CD14-positive monocyte (primary cell): ENCODE measurements around the gene THSD7A. TPM values are rescaled to one million over a fixed set of nuclear protein-coding genes. Genes with fewer than 3 reads are reported as not detected.

ENCODE experiments used
- DNase-seq, 3 donors: peaks; one replicate each; pipeline ENCODE4 v3.0.0-alpha.2; 2011 to 2022
- H2AFZ ChIP-seq: 2 replicates; pipeline ENCODE4 v1.6.0; 2012; ENCODE audit warnings: mild to moderate bottlenecking, low read depth, low read length, inconsistent platforms; ENCODE audit not compliant: insufficient read depth, poor library complexity, severe bottlenecking
- H3K27ac ChIP-seq, 2 donors: 1 replicate in 1 of 2; 2 replicates in 1 of 2; pipeline ENCODE4 v1.5.1; 2012 to 2013; ENCODE audit warnings: low read length in 2 of 2, control low read depth in 1 of 2, inconsistent platforms in 1 of 2, low read depth in 1 of 2, mild to moderate bottlenecking in 1 of 2
- H3K27me3 ChIP-seq, 2 donors: one replicate each; pipeline versions ENCODE4 v1.6.0 to v1.6.1; 2011 to 2013; ENCODE audit warnings: low read length in 2 of 2; ENCODE audit not compliant: control insufficient read depth in 2 of 2, insufficient read depth in 2 of 2
- H3K36me3 ChIP-seq, 2 donors: replicated peaks in 1 of 2; 1 replicate in 1 of 2; 2 replicates in 1 of 2; pipeline versions ENCODE4 v1.5.1 to v1.6.1; 2012 to 2013; ENCODE audit warnings: low read length in 2 of 2, control low read depth in 1 of 2, inconsistent platforms in 1 of 2, mild to moderate bottlenecking in 1 of 2; ENCODE audit not compliant: insufficient read depth in 2 of 2, control insufficient read depth in 1 of 2
- H3K4me1 ChIP-seq, 2 donors: 1 replicate in 1 of 2; 2 replicates in 1 of 2; pipeline versions ENCODE4 v1.5.1 to v1.6.1; 2012 to 2013; ENCODE audit warnings: low read length in 2 of 2, control low read depth in 1 of 2, inconsistent platforms in 1 of 2, mild to moderate bottlenecking in 1 of 2, moderate library complexity in 1 of 2; ENCODE audit not compliant: insufficient read depth in 2 of 2, control insufficient read depth in 1 of 2
- H3K4me2 ChIP-seq: replicated peaks from 2 replicates; pipeline ENCODE3; 2012; ENCODE audit warnings: low read length, moderate library complexity, mild to moderate bottlenecking; ENCODE audit not compliant: poor library complexity, severe bottlenecking; ENCODE audit errors: extremely low read depth
- H3K4me3 ChIP-seq, 3 experiments: fragments of 200-600 bp in 1 of 3; sonication (generic) in 1 of 3; replicated peaks in 1 of 3; 1 replicate in 2 of 3; 2 replicates in 1 of 3; pipeline ENCODE4 v1.5.1; 2011 to 2013; ENCODE audit warnings: low read length in 3 of 3, mild to moderate bottlenecking in 3 of 3, control low read depth in 2 of 3, low read depth in 2 of 3, inconsistent platforms in 1 of 3, moderate library complexity in 1 of 3
- H3K79me2 ChIP-seq: 2 replicates; pipeline ENCODE4 v1.6.0; 2012; ENCODE audit warnings: mild to moderate bottlenecking, control low read depth, inconsistent platforms, low read length, moderate library complexity; ENCODE audit not compliant: insufficient read depth
- H3K9ac ChIP-seq: 2 replicates; pipeline ENCODE4 v1.6.0; 2017; ENCODE audit warnings: low read length, mild to moderate bottlenecking; ENCODE audit not compliant: insufficient read depth, poor library complexity, severe bottlenecking
- H3K9me3 ChIP-seq, 2 donors: replicated peaks in 1 of 2; 1 replicate in 1 of 2; 2 replicates in 1 of 2; pipeline versions ENCODE4 v1.5.1 to v1.6.1; 2012 to 2013; ENCODE audit warnings: low read length in 2 of 2, control low read depth in 1 of 2; ENCODE audit not compliant: control insufficient read depth in 1 of 2, insufficient read depth in 1 of 2
- H4K20me1 ChIP-seq: 2 replicates; pipeline ENCODE4 v1.6.0; 2012; ENCODE audit warnings: mild to moderate bottlenecking, low read length, control low read depth, moderate library complexity; ENCODE audit not compliant: insufficient read depth
- H3K27ac Mint-ChIP-seq, 7 donors: one replicate each; pipeline ENCODE4 v1.8.0; 2020; ENCODE audit warnings: mild to moderate bottlenecking in 7 of 7, mixed read lengths in 7 of 7, moderate library complexity in 6 of 7, inconsistent platforms in 2 of 7
- H3K27me3 Mint-ChIP-seq, 3 donors: one replicate each; pipeline ENCODE4 v1.8.0; 2021 to 2022; ENCODE audit warnings: low read depth in 3 of 3, mild to moderate bottlenecking in 3 of 3, mixed read lengths in 3 of 3, moderate library complexity in 3 of 3, inconsistent platforms in 1 of 3
- H3K36me3 Mint-ChIP-seq, 2 donors: one replicate each; pipeline ENCODE4 v1.8.0; 2020; ENCODE audit warnings: mixed read lengths in 2 of 2, inconsistent platforms in 1 of 2, mild to moderate bottlenecking in 1 of 2
- H3K4me1 Mint-ChIP-seq: one replicate; pipeline ENCODE4 v1.8.0; 2020; ENCODE audit warnings: mild to moderate bottlenecking, mixed read lengths
- H3K4me3 Mint-ChIP-seq, 2 donors: one replicate each; pipeline ENCODE4 v1.8.0; 2020; ENCODE audit warnings: mild to moderate bottlenecking in 2 of 2, mixed read lengths in 2 of 2, moderate library complexity in 1 of 2
- H3K9me3 Mint-ChIP-seq, 7 donors: one replicate each; pipeline ENCODE4 v1.8.0; 2020 to 2022; ENCODE audit warnings: mixed read lengths in 7 of 7, mild to moderate bottlenecking in 6 of 7, moderate library complexity in 6 of 7, inconsistent platforms in 2 of 7
- CTCF ChIP-seq: fragments of 200-600 bp; IDR thresholded peaks from one replicate; pipeline ENCODE4 v1.8.0; 2022; ENCODE audit warnings: antibody characterized with exemption, mild to moderate bottlenecking
- WGBS: methylation state at CpG from one replicate; pipeline ENCODE4 v1.1.5; 2013; ENCODE audit warnings: missing lambda C conversion rate; ENCODE audit not compliant: insufficient coverage; 5-methylcytosine and 5-hydroxymethylcytosine counted together
- intact Hi-C, 2 donors: fragments of 100-400 bp; cut with micrococcal nuclease; formaldehyde crosslinking; loops; one replicate each; pipeline versions ENCODE4 v1.15.0 to v1.15.1; 2023
- polyA plus RNA-seq, 3 donors: library from polyadenylated mRNA; depleted of rRNA in 1 of 3; unstranded in 2 of 3; stranded (reverse) in 1 of 3; fragments of 300-500 nt in 2 of 3; fragments of >200 nt in 1 of 3; fragmentation: Illumina TruSeq in 2 of 3; gene quantifications; 1 replicate in 2 of 3; 2 replicates in 1 of 3; pipeline ENCODE4 v1.2.3, GENCODE V29; 2012 to 2021

THSD7A gene
- polyA plus RNA-seq, 3 donors = under 0.01 TPM; not detected in 2

GRCh38 chr7:11424006-11424405, 408.0 kb downstream of the THSD7A start:
- H3K27me3 Mint-ChIP-seq = no peaks in the 10 kb centered on the region
- H3K4me1 Mint-ChIP-seq = no peaks in the 10 kb centered on the region
- no peaks in the 10 kb centered on the region for H3K36me3 Mint-ChIP-seq
- no peak for TF ChIP-seq CTCF
- no peaks in the 10 kb centered on the region for H3K27me3 ChIP-seq
- H3K4me2 ChIP-seq = no peak overlapping the region
- H3K9ac ChIP-seq = no peak overlapping the region
- DNase-seq = no peak
- H3K9me3 Mint-ChIP-seq = peaks cover 13 to 20% (median 17%) of the 10 kb centered on the region in 7 donors
- H3K36me3 ChIP-seq = no peaks in the 10 kb centered on the region
- peaks cover 0 to under 1% of the 10 kb centered on the region in 2 donors for H3K4me1 ChIP-seq
- no peak overlapping the region for H3K4me3 ChIP-seq
- WGBS = 100% methylated on average over 1 of the region's 2 CpGs
- H4K20me1 ChIP-seq = no peaks in the 10 kb centered on the region
- H3K9me3 ChIP-seq = peaks cover 13 to 17% of the 10 kb centered on the region in 2 donors
- no peak overlapping the region for H3K27ac Mint-ChIP-seq
- H3K79me2 ChIP-seq = no peaks in the 10 kb centered on the region
- H2AFZ ChIP-seq = no peak overlapping the region
- H3K27ac ChIP-seq = no peak overlapping the region
- H3K4me3 Mint-ChIP-seq = no peak overlapping the region
- intact Hi-C loops = loop anchor here in 1 of 2 donors (10.0 kb wide), 1 partner anchor 1071 kb away; no protein-coding TSS in a partner anchor

GRCh38 chr7:11420049-11420448, 411.9 kb downstream of the THSD7A start:
- no peak for TF ChIP-seq CTCF
- no peaks in the 10 kb centered on the region for H3K27me3 Mint-ChIP-seq

More at GRCh38 chr7:11420049-11420448, 411.9 kb downstream of the THSD7A start:
- Histone ChIP-seq H3K79me2 (no peaks in the 10 kb centered on the region), H3K4me1 (no peaks in the 10 kb centered on the region), H3K9me3 (peaks cover 13 to 17% of the 10 kb centered on the region in 2 donors), H4K20me1 (no peaks in the 10 kb centered on the region), H3K27ac (no peak overlapping the region), H2AFZ (no peak overlapping the region), H3K36me3 (no peaks in the 10 kb centered on the region), H3K27me3 (no peaks in the 10 kb centered on the region), H3K4me3 (no peak overlapping the region), H3K9ac (no peak overlapping the region), H3K4me2 (no peak overlapping the region)
- no peaks in the 10 kb centered on the region for H3K4me1 Mint-ChIP-seq
- peaks cover 13 to 20% (median 17%) of the 10 kb centered on the region in 7 donors for H3K9me3 Mint-ChIP-seq
- no peak for DNase-seq
- H3K4me3 Mint-ChIP-seq = no peak overlapping the region
- intact Hi-C loops = loop anchor here in 1 of 2 donors (10.0 kb wide), 1 partner anchor 1075 kb away; no protein-coding TSS in a partner anchor
- no peak overlapping the region for H3K27ac Mint-ChIP-seq
- no CpG with 5 or more reads among the region's 1 CpG for WGBS
- H3K36me3 Mint-ChIP-seq = no peaks in the 10 kb centered on the region
